NCI-H2227 (cell line): ENCODE results near the gene PPP6R2.

ENCODE experiments used
- DNase-seq: peaks from one replicate; lab custom pipeline; 2025; ENCODE audit not compliant: unreplicated experiment; lab: John Stamatoyannopoulos, UW

PPP6R2 gene, protein sequence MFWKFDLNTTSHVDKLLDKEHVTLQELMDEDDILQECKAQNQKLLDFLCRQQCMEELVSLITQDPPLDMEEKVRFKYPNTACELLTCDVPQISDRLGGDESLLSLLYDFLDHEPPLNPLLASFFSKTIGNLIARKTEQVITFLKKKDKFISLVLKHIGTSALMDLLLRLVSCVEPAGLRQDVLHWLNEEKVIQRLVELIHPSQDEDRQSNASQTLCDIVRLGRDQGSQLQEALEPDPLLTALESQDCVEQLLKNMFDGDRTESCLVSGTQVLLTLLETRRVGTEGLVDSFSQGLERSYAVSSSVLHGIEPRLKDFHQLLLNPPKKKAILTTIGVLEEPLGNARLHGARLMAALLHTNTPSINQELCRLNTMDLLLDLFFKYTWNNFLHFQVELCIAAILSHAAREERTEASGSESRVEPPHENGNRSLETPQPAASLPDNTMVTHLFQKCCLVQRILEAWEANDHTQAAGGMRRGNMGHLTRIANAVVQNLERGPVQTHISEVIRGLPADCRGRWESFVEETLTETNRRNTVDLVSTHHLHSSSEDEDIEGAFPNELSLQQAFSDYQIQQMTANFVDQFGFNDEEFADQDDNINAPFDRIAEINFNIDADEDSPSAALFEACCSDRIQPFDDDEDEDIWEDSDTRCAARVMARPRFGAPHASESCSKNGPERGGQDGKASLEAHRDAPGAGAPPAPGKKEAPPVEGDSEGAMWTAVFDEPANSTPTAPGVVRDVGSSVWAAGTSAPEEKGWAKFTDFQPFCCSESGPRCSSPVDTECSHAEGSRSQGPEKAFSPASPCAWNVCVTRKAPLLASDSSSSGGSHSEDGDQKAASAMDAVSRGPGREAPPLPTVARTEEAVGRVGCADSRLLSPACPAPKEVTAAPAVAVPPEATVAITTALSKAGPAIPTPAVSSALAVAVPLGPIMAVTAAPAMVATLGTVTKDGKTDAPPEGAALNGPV

DNA sequence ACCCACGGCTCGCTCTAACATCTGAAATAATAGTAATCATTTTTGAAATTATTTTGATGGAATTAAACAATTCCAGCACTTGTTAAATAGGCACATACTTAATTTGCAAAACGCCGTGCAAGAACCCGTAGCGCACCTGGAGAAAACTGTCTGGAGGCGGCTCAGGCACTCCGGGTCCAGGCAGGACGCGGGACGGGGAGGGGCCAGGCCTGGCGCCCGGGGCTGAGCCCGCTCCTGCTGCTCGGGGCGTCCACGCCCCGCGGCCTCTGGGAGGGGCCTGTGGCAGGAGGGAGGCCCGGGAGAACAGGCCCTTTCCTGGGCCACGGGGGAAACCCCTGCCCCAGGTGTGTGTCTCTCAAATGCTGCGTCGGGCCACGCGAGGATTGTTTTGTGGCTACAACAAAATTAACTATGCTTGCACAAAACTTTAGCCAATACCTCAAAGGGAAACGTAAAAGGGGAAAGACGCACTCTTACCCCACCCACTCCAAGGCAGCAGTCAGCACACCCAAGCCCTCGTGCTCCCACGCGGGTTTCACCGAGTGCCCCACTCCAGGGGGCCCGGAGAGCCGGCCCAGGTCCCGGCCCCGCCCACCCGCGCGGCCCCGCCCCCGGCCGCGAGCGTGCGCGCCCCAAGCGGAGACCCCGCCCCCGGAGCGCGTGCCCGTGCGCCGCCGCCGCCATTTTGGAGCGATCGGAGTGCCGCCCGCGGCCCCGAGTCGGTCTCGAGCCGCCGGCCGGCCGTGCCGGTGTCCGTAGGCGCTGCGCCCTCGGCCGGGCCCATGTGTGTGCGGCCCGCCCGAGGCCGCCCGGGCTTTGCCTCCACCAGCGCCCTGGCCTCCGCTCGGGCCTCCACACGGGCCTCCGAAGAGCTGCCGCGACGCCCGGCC, at the start of gene PPP6R2:
TSS of gene PPP6R2 (plus strand) at position 677 of the 890 bp plus-strand sequence. CDS start 50,582 bp downstream, outside the sequence.
- DNase-seq = peak; percentile 75

GRCh38 chr22:50293441-50294318, 49.4 kb upstream of the PPP6R2 start:
- no peak for DNase-seq

DNA sequence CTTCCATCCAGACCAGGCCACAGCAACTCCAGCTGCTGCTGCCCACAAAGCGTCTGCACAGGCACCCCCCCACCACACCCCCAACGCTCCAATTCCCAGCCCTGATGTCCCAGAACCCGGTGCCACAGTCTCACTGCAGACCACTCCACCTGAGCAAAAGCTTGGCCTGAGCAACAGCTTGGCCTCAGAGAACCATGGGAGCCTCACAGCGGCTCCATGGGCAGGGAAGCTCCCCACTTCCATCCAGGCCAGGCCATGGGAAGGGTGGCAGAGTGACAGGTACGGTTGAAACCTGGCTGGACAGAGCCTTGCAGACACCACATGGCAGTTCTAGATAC, 48.8 kb upstream of the PPP6R2 start:
- DNase-seq = no peak

GRCh38 chr22:50296658-50297490, 46.3 kb upstream of the PPP6R2 start:
- no peak for DNase-seq

- DNase-seq = no peak
Observed at GRCh38 chr22:50297510-50298265, 45.4 kb upstream of the PPP6R2 start.

- no peak for DNase-seq
Observed at GRCh38 chr22:50298266-50298637, 44.9 kb upstream of the PPP6R2 start.

GRCh38 chr22:50298937-50299784, 44.0 kb upstream of the PPP6R2 start:
- peak; percentile 12 for DNase-seq

GRCh38 chr22:50299785-50300619, 43.1 kb upstream of the PPP6R2 start:
- no peak for DNase-seq

GRCh38 chr22:50300620-50301257, 42.4 kb upstream of the PPP6R2 start:
- no peak for DNase-seq

- peak; percentile 76 for DNase-seq
Observed at GRCh38 chr22:50301581-50301991, 41.5 kb upstream of the PPP6R2 start.

DNA sequence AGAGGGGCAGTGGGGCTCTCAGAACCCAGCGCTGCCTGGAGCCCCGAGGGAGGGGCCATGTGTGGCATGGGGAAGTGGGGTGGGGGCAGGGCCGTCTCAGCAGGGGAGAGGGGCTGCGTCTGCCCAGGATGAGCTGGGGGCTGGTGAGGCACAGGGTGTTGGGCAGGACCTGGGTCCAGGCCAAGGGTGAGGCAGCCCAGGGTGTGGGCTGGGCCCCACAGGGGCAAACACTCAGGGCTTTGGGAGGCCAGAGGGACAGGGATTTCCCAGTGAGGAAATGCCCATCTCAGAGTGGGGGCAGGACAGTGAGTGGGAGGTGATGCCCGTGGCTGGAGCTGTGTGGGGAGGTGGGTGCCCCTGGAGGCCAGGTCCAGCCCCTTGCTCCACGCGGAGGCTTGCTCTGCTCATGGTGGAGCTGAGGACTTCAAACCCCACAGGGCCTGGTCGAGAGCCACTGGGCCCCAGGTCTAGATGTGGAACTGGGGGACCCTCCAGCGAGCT, 41.0 kb upstream of the PPP6R2 start:
- no peak for DNase-seq

- peak; percentile 20 for DNase-seq
Observed at GRCh38 chr22:50302564-50302963, 40.6 kb upstream of the PPP6R2 start.

GRCh38 chr22:50303515-50303847, 39.6 kb upstream of the PPP6R2 start:
- no peak for DNase-seq

DNA sequence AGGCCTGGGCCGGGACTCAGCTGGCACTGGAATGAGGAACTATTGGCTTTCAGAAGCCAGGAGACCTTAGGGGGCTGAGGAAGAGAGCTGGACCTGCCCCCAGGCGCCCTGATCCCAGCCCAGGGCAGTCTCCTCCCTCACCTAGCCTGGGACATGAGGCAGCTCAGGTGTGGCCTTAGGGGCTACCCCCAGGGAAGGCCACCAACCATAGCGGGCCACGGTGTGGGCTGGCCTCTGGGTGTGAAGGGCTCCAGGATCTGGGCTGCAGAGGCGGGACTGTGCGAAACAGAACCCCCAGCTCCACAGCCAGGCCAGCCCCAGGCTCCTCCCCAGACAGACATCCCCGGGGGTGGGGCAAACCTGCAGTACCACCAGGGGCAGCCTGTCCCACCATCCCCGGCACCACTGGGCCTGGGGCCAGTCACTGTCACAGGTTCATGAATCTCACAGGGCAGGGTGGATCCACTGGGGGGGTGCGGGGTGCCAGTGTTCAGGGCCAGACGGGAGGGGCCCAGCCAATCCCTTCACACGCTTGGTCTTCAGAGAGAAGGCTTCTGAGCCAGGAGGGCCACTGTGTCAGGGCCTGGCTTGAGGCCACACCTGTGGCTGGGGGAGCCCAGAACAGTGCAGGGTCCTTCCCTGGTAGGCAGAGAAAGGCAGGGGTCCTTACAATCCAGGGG, 39.1 kb upstream of the PPP6R2 start:
- DNase-seq = no peak
